Measurements from ENCODE around the gene BCR.
"Not testable (repeated sequence)": the region's sequence is repeated elsewhere in the genome, so short reads cannot be mapped to it uniquely, and the experiment has no call there.

Gene BCR

GRCh38 chr22:23291806-23292452, 111.6 kb downstream of the BCR start:
- DNase-seq, result no peak

DNA sequence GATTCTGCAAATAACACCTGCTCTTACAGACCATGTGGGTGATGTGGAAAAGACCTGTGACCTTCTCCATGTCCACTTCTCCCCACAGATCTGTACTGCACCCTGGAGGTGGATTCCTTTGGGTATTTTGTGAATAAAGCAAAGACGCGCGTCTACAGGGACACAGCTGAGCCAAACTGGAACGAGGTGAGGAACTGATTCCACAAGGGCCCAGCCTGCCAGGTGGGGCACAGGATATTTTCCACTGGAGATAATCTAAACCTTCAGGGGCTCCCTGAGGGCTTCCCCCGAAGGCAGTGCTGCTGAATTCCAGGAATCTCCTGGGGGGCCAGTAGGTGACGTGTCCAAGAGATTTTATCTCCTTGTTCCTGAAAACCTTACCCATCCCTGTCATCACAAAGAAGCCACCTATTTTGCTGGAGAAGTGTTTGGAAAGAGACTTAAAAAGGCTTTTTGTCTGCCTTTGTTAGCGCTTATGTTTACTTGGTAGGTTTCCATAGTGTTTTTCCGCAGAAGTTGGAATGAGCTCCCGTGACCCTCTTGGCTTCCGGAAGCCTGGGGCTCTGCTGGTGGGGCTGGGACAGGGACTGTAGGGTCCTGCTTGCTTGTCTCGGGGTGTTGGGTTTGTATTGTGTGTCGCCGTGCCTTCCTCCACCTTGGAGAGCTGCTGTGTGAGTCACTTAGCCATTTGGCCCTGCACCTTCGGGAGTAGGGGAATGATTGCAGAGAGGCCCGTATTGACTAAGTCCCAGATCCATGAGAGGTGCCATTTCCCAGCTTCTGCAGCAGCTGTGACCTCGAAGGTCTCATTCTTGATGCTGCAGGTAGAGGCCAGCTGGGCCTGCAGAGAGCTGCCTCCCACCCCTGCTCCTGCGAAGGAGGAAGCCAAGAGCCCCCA, 112.4 kb downstream of the BCR start:
- no peak for DNase-seq

DNA sequence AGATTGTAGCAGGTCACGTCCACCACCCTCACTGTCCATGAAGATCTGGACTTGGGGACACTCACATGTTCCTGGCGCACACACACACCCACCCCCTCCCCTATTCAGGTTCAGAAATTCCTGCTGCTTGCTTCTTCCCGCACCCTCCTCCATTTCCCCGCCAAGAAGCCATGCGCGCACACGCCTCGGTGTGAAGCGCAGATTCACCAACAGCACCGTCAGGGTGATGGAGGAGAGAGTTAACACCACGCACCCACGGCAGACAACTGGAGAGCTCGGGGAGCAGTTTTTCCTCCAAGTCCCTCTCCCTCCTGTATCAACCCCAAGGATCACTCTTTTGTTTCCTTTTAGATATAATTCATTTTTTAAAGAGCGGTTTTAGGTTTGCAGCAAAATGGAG, 113.4 kb downstream of the BCR start:
- no peak for DNase-seq

DNA sequence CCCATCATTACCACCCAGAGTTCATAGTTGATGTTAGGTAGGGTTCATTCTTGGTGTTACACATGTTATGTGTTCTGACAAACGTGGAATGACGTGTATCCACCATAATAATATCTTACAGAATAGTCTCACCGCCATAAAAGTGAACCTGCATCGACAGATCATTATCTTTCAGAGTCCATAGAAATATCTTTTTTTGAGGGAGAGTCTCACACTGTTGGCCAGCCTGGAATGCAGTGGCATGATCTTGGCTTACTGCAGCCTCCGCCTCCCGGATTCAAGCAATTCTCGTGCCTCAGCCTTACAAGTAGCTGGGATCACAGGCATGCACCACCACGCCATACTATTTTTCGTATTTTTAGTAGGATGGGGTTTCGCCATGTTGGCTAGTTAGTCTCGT, 113.9 kb downstream of the BCR start:
- DNase-seq, result no peak

- DNase-seq, result no peak
These were observed 120.2 kb downstream of the BCR start for GRCh38 chr22:23300476-23300875.

DNA sequence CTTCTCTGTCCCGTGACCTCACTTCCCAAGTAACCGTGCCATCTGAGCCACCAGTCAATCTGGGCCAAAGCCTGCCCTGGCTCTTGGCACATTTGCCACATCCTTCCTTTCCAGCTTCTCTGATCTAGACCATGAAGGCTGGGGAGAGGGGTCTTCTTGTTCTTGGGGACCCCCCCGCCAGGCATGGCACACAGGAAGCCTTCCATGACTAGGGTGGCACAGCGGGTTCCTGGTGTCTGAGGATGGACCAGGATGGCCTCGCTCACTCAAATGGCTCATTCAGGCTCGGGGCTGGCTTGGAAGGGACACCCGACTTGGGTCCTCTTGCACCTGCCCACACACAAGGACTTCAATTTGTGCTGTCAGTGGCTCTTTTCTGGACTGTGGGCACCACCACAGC, 121.3 kb downstream of the BCR start:
- DNase-seq, result no peak

DNA sequence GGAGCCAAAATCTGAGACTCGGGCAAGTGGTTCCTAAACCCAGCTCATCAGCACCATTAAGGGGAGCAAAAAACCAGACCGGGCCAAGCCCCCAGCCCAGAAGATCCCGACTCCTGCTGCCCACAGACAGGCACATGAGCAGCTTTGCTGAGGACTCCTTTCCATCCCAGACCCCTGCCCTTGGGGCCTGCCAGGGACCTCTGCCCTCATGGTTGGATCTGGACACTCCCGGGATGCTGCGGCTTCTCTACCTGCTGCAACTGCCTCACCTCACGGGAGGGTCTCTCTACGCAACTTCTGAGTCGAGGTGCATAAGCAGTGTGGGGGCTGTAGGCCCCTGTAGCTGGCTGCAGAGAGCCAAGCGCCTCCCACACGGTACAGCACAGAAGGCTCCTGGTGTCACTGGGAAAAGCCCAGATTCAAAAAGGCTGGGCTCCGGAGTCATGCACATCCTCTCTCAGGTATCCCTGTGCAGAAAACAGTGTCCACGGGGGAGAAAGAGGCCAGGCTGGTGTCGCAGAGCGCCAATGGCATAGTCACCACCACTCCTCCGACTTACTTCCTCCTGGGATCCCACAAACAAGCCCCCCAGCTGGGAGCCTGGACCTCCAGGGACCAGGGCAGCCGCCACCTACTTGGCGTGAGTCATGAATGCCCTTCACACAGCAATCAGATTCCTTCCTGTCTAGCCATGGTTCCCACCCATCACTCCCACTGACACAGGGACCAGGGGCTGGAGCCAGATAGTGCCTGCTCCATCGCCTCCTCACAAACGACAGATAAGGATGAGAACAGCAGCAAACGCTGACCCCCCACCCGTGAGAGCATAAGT, 122.1 kb downstream of the BCR start:
- no peak for DNase-seq

DNA sequence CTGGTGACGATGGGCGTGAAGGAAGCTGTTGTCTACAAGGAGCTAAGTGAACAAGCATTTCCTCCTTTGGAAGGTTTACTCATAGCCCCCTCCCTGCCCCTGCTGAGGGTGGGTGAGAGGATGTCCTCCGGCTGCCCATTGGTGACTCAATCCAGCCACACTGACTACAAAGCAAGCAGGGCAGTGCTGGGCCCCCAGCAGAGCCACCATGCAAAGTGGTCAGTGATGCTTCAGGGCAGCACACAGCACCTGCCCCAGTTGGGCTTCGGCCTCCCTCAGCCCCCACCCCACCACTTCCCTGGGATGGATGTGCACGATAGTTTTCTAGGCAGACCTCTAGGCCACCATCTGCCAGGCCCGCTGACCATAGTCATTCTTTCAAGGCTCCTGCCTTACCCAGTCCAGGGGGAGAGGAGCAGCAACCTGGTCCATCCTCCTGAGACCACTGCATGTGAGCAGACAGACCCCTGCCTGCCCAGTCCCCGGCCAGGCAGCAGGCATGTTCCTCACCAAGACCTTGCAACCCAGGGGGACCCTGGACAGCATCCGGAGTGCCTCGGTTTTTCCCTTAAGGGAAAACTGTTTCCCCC, 125.1 kb downstream of the BCR start:
- no peak for DNase-seq

GRCh38 chr22:23305922-23306374, 125.6 kb downstream of the BCR start:
- no peak for DNase-seq

DNA sequence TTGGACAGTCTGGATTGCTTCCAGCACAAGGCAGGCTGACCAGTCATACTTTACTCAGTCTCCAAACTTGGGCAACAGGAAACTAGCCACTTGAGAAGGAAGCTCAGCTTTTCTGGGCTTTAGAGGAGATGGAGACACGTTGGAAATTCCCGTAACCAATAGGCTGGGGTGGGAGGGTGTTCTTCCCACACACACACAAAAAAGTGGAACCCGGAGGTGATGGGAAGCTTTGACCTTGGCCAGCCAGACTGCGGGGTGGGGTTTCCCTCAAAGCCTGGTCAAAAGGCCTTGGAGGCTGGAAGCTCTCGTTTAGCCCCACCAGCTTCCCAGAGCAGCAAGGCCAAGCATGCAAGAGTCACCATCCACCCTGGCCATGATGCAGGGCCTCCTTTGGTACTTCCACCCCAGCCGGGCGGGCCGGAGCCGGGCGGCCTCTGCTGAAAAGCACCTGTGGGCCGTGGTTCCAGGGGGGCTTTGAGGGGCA, 126.2 kb downstream of the BCR start:
- no peak for DNase-seq

- DNase-seq, result no peak
These were observed 126.6 kb downstream of the BCR start for GRCh38 chr22:23306926-23307325.

- DNase-seq, result not testable (repeated sequence)
These were observed 127.2 kb downstream of the BCR start for GRCh38 chr22:23307511-23307910.

- DNase-seq, result not testable (repeated sequence)
These were observed 129.0 kb downstream of the BCR start for GRCh38 chr22:23309261-23309660.

- DNase-seq, result not testable (repeated sequence)
These were observed 130.3 kb downstream of the BCR start for GRCh38 chr22:23310443-23311097.

DNA sequence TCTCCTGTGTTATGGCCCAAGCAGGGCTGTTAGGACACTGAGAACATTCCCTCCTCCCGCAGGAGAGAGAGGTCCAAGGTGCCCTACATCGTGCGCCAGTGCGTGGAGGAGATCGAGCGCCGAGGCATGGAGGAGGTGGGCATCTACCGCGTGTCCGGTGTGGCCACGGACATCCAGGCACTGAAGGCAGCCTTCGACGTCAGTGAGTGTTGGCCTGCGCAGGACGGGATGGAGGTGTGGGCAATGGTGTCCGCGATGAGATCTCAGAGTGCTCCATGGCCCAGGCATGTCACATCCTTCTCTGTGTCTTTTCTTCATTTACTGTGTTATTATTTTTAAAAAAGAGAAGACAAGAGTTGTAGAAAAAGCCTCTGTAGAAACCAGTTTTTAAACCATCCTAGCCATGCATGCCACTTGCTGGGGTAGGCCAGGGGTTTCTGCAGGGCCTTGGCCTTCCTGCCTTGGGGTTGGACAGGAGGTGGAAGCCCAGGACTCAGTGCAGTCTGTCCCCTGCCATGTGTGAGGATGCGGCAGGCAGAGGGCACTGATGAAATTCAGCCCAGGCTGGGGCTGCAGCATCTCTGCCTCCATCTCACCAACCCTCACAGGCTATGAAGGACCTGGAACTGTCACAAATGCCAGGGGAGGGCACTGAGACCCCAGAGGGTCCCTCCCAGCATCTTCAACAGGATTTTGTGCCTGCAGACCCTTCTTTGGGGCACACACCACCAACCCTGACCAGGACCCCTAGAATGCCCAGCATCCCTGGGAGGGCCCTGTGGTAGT, 131.5 kb downstream of the BCR start:
- DNase-seq, result not testable (repeated sequence)

GRCh38 chr22:23313791-23314567, 133.7 kb downstream of the BCR start:
- no peak for DNase-seq

DNA sequence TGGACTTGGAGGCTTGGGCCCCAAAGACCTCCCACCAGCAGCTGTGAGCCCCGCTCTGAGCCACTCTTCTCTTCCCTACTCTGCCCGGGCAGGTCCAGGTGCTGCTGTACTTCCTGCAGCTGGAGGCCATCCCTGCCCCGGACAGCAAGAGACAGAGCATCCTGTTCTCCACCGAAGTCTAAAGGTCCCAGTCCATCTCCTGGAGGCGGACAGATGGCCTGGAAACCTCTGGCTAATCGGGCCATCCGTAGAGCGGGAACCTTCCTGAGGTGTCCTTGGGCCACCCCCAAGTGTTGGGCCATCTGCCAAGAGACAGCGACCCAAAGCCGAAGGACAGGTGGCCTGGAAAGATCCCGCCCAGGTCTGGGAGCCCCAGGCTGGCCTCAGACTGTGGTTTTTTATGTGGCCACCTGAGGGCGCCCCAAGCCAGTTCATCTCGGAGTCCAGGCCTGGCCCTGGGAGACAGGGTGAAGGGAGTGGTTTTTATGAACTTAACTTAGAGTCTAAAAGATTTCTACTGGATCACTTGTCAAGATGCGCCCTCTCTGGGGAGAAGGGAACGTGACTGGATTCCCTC, 135.1 kb downstream of the BCR start:
- peak; percentile 33 for DNase-seq

DNA sequence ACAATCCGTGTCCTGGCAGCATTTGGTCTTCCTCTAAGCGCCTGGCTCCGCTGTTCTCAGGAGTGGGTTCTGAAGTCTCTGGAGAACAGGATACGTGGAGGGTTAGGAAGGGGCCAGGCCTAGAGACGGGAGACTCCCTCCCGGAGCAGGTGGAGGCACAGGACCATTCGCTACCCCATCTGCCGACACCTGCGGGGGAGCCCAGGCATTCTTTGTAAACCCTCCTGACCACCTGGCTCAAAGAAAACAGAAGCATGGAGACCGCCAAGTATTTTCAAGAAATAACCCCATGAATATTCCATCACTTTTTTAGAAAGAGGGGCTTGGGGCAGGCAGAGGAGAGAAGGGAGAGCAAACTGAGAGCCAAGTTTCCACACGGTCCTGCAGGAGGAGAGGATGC, 136.3 kb downstream of the BCR start:
- not testable (repeated sequence) for DNase-seq

DNA sequence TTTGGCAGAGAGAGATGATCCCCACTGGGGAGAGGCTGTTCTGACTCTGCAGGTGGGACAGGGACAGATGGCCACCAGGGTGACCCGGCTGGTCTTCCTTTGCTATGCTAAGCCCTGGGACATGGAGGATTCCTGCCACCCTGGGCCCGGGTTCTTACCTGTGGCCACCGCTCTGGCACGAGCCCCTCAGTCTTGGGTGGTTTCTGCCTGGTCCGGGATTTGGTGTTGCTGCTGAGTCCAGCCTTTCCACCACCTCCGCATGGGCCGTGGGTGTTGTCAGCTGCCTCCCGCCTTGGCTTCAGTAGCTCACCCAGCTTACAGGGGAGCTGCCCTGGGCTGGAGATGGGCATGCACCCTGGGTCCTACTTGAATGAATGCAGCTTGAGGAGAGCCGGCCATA, 138.0 kb downstream of the BCR start:
- not testable (repeated sequence) for DNase-seq

GRCh38 chr22:23322497-23323080, 142.3 kb downstream of the BCR start:
- not testable (repeated sequence) for DNase-seq

All from hematopoietic multipotent progenitor cell treated with erythropoietin and hydrocortisone succinate and interleukin-3 and kit ligand, for 8 days (in vitro differentiated cells).